Activated B cell treated with CpG ODN at 0.5 μM for 24 hours (primary cell): Measurements from ENCODE around the gene SUGP2. TPM values are rescaled to one million over a fixed set of nuclear protein-coding genes. Genes with fewer than 3 reads are reported as not detected.

Experiments used
- ATAC-seq: fragments of 200-7000 bp; cut with Tn5 transposase; one replicate; pipeline ENCODE4 v1.10.0; 2021; ENCODE audit warnings: low read depth, mild to moderate bottlenecking, moderate library complexity
- CTCF ChIA-PET: fragments of 350-600 bp; sonication (Branson Sonifier 250); formaldehyde crosslinking; loops from one replicate; lab custom pipeline; 2021; ENCODE audit warnings: antibody characterized with exemption; lab: Charles Lee
- POLR2A ChIA-PET: fragments of 350-600 bp; sonication (Branson Sonifier 250); formaldehyde crosslinking; loops from one replicate; lab custom pipeline; 2021; ENCODE audit warnings: antibody characterized with exemption; lab: Charles Lee
- DNase-seq: peaks from one replicate; pipeline ENCODE4 v3.0.0; 2022
- H3K27ac Mint-ChIP-seq: one replicate; pipeline ENCODE4 v1.8.0; 2020; ENCODE audit warnings: mixed read lengths
- H3K27me3 Mint-ChIP-seq: one replicate; pipeline ENCODE4 v1.8.0; 2021; ENCODE audit warnings: mixed read lengths
- H3K36me3 Mint-ChIP-seq: one replicate; pipeline ENCODE4 v1.8.0; 2021; ENCODE audit warnings: low read depth, mixed read lengths
- H3K4me1 Mint-ChIP-seq: one replicate; pipeline ENCODE4 v1.8.0; 2021; ENCODE audit warnings: mixed read lengths
- H3K4me3 Mint-ChIP-seq: one replicate; pipeline ENCODE4 v1.8.0; 2020; ENCODE audit warnings: mild to moderate bottlenecking, mixed read lengths
- H3K9me3 Mint-ChIP-seq: one replicate; pipeline ENCODE4 v1.8.0; 2020; ENCODE audit warnings: mixed read lengths
- intact Hi-C: fragments of 100-400 bp; cut with micrococcal nuclease; formaldehyde crosslinking; loops from one replicate; pipeline ENCODE4 v1.15.1; 2024
- total RNA-seq: library from RNA; stranded (reverse); gene quantifications from 2 replicates; pipeline ENCODE4 v1.2.3, GENCODE V29; 2022
- TF ChIP-seq, protein P1 (sequence below): fragments of 200-600 bp; IDR thresholded peaks from one replicate; pipeline ENCODE4 v1.8.0; 2022; ENCODE audit warnings: antibody characterized with exemption, mild to moderate bottlenecking

Gene SUGP2
- total RNA-seq, 1 donor from 2014 or later, result 122 TPM

DNA sequence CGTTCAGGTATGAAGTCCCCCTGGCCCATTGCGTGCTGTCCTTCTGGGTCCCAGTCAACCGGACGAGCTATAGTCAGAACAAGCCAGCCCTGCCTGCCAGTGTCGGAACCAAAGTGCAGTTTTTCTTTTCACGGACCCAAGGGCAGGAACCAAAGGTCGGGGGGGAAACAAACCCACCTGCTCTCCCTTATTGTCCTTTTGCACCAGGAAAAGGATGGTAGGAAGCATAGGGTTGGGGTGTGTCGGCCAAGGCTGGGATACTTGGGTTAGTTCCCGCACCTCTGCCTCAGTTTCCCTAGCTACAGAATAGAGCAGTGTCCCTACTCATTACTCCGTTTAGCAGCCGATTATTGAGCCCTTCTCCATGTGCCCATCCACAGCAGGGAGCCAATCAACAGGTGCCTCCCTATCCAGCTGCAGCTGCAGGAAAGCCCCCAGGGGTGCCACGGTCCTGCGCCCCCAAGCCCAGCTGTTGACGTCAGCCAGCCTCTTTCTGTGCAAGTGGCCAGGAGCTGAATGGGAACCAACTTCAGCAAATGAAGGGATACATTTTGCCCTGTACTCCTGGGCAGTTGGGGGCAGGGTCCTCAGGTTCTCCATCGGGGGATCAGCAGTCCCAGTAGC is 21.1 kb upstream of the SUGP2 start:
- intact Hi-C loops, result loop anchor here (1.0 kb wide), 1 partner anchor 171 kb away; no protein-coding TSS in a partner anchor
- H3K9me3 Mint-ChIP-seq, result no peaks in the 10 kb centered on the region
- no peaks in the 10 kb centered on the region for H3K27me3 Mint-ChIP-seq
- DNase-seq (no peak), ATAC-seq (no peak)
- POLR2A ChIA-PET, result no interaction called here
- H3K4me3 Mint-ChIP-seq, result no peak overlapping the region
- peaks cover 72% of the 10 kb centered on the region for H3K36me3 Mint-ChIP-seq
- TF ChIP-seq, protein P1, sequence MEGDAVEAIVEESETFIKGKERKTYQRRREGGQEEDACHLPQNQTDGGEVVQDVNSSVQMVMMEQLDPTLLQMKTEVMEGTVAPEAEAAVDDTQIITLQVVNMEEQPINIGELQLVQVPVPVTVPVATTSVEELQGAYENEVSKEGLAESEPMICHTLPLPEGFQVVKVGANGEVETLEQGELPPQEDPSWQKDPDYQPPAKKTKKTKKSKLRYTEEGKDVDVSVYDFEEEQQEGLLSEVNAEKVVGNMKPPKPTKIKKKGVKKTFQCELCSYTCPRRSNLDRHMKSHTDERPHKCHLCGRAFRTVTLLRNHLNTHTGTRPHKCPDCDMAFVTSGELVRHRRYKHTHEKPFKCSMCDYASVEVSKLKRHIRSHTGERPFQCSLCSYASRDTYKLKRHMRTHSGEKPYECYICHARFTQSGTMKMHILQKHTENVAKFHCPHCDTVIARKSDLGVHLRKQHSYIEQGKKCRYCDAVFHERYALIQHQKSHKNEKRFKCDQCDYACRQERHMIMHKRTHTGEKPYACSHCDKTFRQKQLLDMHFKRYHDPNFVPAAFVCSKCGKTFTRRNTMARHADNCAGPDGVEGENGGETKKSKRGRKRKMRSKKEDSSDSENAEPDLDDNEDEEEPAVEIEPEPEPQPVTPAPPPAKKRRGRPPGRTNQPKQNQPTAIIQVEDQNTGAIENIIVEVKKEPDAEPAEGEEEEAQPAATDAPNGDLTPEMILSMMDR, result no peak
- CTCF ChIA-PET, result interaction anchor here (0.5 to 2.4 kb wide), 9 partner anchors 9 to 137 kb away, joined by 3 to 10 read pairs (median 4); partner anchors contain the start of gene SLC25A42
- H3K27ac Mint-ChIP-seq, result no peak overlapping the region
- H3K4me1 Mint-ChIP-seq, result no peaks in the 10 kb centered on the region

DNA sequence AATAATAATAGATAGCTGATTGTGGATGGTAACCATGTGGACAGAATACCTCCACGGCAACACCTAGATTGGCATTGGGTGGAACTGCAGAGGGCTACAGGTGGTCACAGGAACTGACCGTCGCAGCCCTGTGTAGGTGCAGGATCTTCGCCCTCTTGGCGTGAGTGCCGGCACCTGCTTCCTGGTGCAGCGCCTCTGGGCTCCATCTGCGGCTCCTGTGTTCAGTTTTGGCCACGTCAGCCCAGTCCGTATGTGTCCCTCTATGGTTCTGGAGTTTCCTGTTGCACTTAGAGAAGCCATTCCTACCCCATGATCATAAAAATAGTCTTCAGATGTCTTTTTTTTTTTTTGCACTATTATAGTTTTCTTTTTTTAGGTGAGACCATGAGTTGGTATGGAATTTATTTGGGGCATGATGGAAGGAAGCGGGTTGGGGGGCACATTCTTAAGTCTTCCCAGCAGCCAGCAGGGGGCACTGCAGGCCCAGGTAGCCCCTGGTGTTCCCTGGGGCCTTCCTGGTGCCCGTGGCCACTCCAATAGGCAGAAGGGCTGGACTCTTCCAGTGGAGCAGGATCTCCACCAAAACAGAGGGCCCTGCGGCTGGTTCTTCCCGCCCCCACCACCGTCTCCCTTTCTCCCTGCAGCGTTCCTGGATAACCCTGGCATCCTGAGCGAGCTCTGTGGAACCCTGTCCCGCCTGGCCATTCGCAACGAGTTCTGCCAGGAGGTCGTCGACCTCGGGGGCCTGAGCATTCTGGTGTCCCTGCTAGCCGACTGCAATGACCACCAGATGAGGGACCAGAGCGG is 20.4 kb upstream of the SUGP2 start:
- TF ChIP-seq, protein P1, result no peak
- ChIA-PET CTCF (interaction anchor here (0.5 to 2.4 kb wide), 10 partner anchors 10 to 121 kb away, joined by 3 to 10 read pairs (median 6); partner anchors contain the start of genes MEF2B and SLC25A42), POLR2A (no interaction called here)
- Mint-ChIP-seq H3K4me1 (no peaks in the 10 kb centered on the region), H3K4me3 (no peak overlapping the region), H3K27ac (no peak overlapping the region), H3K9me3 (no peaks in the 10 kb centered on the region), H3K36me3 (peaks cover 69% of the 10 kb centered on the region), H3K27me3 (no peaks in the 10 kb centered on the region)
- peak; percentile 69 for ATAC-seq
- peak; percentile 48 for DNase-seq
- intact Hi-C loops, result loop anchor here (1.0 kb wide), 4 partner anchors 57 to 172 kb away; no protein-coding TSS in a partner anchor

DNA sequence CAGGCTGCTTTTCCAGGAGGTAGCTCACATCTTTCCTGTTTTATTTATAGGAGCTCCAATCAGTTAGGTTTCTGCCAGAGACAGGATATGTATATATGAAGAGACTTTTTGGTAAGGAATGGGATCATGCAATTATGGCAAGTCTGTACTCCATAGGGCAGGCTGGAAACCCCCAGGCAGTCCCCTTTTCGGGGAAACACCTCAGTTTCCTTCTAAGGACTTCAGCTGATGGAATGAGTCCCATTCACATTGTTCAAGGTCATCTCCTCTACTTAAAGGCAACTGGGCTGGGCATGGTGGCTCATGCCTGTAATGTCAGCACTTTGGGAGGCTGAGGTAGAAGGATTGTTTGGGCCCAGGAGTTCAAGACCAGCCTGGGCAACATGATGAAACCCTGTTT is 19.6 kb upstream of the SUGP2 start:
- Mint-ChIP-seq H3K4me1 (no peaks in the 10 kb centered on the region), H3K27ac (no peak overlapping the region), H3K27me3 (no peaks in the 10 kb centered on the region), H3K9me3 (no peaks in the 10 kb centered on the region), H3K4me3 (no peak overlapping the region), H3K36me3 (peaks cover 71% of the 10 kb centered on the region)
- intact Hi-C loops, result loop anchor here (1.0 kb wide), 3 partner anchors 57 to 122 kb away; no protein-coding TSS in a partner anchor
- TF ChIP-seq, protein P1, result no peak
- DNase-seq, result no peak
- POLR2A ChIA-PET, result no interaction called here
- ATAC-seq, result no peak
- CTCF ChIA-PET, result interaction anchor here (1.0 to 2.4 kb wide), 6 partner anchors 10 to 122 kb away, joined by 3 to 10 read pairs (median 4); partner anchors contain the start of genes MEF2B and SLC25A42

DNA sequence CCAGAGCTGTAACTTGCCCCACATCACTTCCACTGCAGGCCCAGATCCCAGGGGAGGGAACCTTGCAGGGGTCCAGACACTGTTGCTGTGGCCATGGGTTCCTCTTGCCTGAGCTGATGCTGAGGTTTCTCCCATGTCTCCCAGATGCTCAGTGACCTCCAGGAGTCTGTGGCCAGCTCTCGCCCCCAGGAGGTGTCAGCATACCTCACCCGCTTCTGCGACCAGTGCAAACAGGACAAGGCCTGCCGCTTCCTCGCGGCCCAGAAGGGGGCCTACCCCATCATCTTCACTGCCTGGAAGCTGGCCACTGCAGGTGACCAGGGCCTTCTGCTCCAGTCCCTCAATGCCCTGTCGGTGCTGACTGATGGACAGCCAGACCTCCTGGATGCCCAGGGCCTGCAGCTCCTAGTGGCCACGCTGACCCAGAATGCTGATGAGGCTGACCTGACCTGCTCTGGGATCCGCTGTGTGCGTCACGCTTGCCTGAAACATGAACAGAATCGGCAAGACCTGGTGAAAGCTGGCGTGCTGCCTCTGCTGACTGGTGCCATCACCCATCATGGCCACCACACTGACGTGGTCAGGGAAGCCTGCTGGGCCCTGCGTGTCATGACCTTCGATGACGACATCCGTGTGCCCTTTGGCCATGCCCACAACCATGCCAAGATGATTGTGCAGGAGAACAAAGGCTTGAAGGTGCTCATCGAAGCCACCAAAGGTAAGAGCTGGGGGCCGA is 18.3 kb upstream of the SUGP2 start:
- ATAC-seq (no peak), DNase-seq (no peak)
- ChIA-PET CTCF (interaction anchor here (1.0 to 2.1 kb wide), 6 partner anchors 12 to 174 kb away, joined by 3 to 7 read pairs (median 3); partner anchors contain the start of gene SLC25A42), POLR2A (no interaction called here)
- no peaks in the 10 kb centered on the region for H3K4me1 Mint-ChIP-seq
- no peaks in the 10 kb centered on the region for H3K9me3 Mint-ChIP-seq
- TF ChIP-seq, protein P1, result no peak
- intact Hi-C loops, result no loop called here
- H3K4me3 Mint-ChIP-seq, result no peak overlapping the region
- no peak overlapping the region for H3K27ac Mint-ChIP-seq
- H3K27me3 Mint-ChIP-seq, result no peaks in the 10 kb centered on the region
- H3K36me3 Mint-ChIP-seq, result peaks cover 68% of the 10 kb centered on the region
